ENCODE data around the gene DHDH.

Gene DHDH

DNA sequence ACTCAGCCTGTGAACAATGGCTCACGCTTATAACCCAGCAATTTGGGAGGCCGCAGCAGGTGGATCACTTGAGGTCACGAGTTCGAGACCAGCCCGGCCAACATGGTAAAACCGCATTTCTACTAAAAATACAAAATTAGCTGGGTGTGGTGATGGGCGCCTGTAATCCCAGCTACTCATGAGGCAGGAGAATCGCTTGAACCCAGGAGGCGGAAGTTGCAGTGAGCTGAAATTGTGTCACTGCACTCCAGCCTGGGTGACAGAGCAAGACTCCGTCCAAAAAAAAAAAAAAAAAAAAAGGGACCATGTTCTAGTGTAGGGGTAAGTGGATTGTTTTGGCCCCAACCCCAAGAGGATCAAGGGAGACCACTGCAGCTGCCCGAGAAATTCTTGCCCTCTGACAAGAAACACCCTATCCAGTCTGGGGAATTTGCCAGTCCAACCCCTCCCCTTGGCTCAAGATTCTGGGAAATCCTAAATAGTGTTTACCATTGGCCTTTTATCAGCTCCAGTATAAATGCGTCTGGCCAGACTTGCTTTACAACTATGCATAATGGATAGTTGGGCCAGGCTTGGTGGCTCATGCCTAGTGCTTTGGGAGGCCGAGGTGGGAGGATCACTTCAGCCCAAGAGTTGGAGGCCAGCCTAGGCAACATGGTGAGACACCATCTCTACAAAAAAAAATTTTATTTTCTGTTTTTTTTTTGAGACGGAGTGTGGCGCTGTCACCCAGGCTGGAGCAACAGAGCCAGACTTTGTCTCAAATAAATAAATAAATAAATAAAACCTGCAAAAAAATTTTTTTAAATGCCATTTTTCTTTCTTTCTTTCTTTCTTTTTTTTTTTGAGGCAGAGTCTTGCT is 5.1 kb upstream of the DHDH start:
- H3K27ac ChIP-seq = no peak overlapping the region

DNA sequence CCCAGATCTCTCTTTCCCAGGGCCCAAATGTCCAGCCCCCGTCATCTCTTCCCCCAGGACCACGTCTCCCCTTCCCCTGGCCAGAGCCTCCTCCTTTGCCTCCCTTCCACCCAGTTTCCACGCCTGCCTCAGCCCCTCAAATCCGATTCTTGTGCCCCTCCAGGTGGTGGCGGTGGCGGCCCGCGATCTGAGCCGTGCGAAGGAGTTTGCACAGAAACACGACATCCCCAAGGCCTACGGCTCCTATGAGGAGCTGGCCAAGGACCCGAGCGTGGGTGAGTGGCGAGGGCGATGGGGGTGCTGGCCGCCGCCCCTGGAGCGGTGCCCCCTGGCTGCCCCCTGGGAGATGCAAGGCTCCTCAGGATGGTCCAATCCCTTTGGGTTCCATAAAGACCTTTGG is 1.3 kb downstream of the DHDH start:
- peaks cover 44% of the 10 kb centered on the region for H3K27me3 ChIP-seq
- TF ChIP-seq, protein P1, sequence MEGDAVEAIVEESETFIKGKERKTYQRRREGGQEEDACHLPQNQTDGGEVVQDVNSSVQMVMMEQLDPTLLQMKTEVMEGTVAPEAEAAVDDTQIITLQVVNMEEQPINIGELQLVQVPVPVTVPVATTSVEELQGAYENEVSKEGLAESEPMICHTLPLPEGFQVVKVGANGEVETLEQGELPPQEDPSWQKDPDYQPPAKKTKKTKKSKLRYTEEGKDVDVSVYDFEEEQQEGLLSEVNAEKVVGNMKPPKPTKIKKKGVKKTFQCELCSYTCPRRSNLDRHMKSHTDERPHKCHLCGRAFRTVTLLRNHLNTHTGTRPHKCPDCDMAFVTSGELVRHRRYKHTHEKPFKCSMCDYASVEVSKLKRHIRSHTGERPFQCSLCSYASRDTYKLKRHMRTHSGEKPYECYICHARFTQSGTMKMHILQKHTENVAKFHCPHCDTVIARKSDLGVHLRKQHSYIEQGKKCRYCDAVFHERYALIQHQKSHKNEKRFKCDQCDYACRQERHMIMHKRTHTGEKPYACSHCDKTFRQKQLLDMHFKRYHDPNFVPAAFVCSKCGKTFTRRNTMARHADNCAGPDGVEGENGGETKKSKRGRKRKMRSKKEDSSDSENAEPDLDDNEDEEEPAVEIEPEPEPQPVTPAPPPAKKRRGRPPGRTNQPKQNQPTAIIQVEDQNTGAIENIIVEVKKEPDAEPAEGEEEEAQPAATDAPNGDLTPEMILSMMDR (IDR thresholded peaks at IDR 0.05) = no peak
- H3K4me3 ChIP-seq (ENCODE audit: low read depth in 1 of 2, low read length in 1 of 2) = no peak overlapping the region
- H3K36me3 ChIP-seq = no peaks in the 10 kb centered on the region
- H3K9me3 ChIP-seq = no peaks in the 10 kb centered on the region
- no peak overlapping the region for H3K27ac ChIP-seq
- H3K4me1 ChIP-seq (ENCODE audit: control insufficient read depth in 1 of 2, insufficient read depth in 1 of 2, low read depth in 1 of 2, low read length in 1 of 2) = peaks cover 10 to 11% of the 10 kb centered on the region in 2 experiments

More for the DNA sequence above, 5.1 kb upstream of the DHDH start:
- peaks cover 24% of the 10 kb centered on the region for H3K27me3 ChIP-seq
- H3K4me1 ChIP-seq (ENCODE audit: control insufficient read depth in 1 of 2, insufficient read depth in 1 of 2, low read depth in 1 of 2, low read length in 1 of 2) = peaks cover 5% of the 10 kb centered on the region in 2 experiments
- TF ChIP-seq, protein P1 (IDR thresholded peaks at IDR 0.05) = no peak
- no peaks in the 10 kb centered on the region for H3K9me3 ChIP-seq
- no peak overlapping the region for H3K4me3 ChIP-seq (ENCODE audit: low read depth in 1 of 2, low read length in 1 of 2)
- peaks cover 3% of the 10 kb centered on the region for H3K36me3 ChIP-seq

DNA sequence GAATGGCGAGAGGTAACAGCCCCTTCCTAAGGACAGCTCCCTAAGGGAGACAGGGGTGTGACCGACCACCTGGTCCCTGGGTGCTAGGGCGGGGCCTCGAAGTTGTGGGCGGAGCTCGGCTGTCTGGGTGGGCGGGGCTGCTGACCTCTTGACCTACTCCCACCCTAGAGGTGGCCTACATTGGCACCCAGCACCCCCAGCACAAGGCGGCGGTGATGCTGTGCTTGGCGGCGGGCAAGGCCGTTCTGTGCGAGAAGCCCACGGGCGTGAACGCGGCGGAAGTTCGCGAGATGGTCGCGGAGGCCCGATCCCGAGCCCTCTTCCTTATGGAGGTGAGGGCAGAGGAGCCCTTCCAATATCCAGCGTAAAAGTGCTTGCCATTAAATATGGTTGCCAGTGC is 2.4 kb downstream of the DHDH start:
- TF ChIP-seq, protein P1 (IDR thresholded peaks at IDR 0.05) = no peak
- Histone ChIP-seq H3K36me3 (no peaks in the 10 kb centered on the region), H3K27ac (no peak overlapping the region), H3K4me3 (ENCODE audit: low read depth in 1 of 2, low read length in 1 of 2) (no peak overlapping the region), H3K9me3 (no peaks in the 10 kb centered on the region), H3K27me3 (peaks cover 44% of the 10 kb centered on the region), H3K4me1 (ENCODE audit: control insufficient read depth in 1 of 2, insufficient read depth in 1 of 2, low read depth in 1 of 2, low read length in 1 of 2) (peaks cover 10 to 11% of the 10 kb centered on the region in 2 experiments)

DNA sequence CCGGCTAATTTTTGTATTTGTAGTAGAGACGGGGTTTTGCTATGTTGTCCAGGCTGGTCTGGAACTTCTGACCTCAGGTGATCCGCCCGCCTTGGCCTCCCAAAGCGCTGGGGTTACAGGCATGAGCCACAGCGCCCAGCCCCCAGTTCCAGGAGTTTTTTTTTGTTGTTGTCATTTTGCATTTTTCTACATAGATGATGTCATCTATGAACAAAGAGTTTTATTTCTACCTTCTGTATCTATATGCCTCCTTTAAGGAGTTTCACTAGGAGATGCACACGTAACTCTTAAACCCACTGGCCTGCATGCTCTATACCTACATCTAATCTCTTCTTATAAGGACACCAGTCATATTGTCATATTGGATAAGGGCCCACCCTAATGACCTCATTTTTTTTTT is 4.8 kb downstream of the DHDH start:
- Histone ChIP-seq H3K36me3 (no peaks in the 10 kb centered on the region), H3K4me3 (ENCODE audit: low read depth in 1 of 2, low read length in 1 of 2) (no peak overlapping the region), H3K27ac (no peak overlapping the region), H3K9me3 (no peaks in the 10 kb centered on the region), H3K27me3 (peaks cover 22% of the 10 kb centered on the region), H3K4me1 (ENCODE audit: control insufficient read depth in 1 of 2, insufficient read depth in 1 of 2, low read depth in 1 of 2, low read length in 1 of 2) (peaks cover 7% of the 10 kb centered on the region in 2 experiments)
- TF ChIP-seq, protein P1 (IDR thresholded peaks at IDR 0.05) = no peak

DNA sequence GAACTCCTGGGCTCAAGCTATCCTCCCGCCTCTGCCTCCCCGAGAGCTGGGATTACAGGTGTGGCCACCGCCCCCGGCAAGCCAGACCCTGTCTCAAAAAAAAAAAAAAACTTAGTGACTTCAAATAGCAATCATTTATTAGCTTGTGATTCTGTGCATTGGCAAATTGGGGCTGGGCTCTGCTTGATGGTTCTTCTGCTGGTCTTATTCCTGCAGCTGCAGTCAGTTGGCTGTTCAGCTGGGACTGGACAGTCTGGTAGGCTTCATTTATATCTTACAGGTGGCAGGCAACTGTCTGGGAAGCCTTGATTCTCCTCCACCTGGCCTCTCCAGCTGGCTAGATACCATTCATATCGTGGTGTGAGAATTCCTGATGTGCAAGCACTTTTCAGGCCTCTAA is 7.4 kb downstream of the DHDH start:
- Histone ChIP-seq H3K9me3 (no peaks in the 10 kb centered on the region), H3K36me3 (no peaks in the 10 kb centered on the region), H3K4me1 (ENCODE audit: control insufficient read depth in 1 of 2, insufficient read depth in 1 of 2, low read depth in 1 of 2, low read length in 1 of 2) (no peaks in the 10 kb centered on the region), H3K27me3 (no peaks in the 10 kb centered on the region), H3K4me3 (ENCODE audit: low read depth in 1 of 2, low read length in 1 of 2) (no peak overlapping the region), H3K27ac (no peak overlapping the region)
- TF ChIP-seq, protein P1 (IDR thresholded peaks at IDR 0.05) = no peak
